Transverse colon (tissue), 3 donors: ENCODE results near the gene MCCC2.

ENCODE experiments used
- CTCF ChIP-seq, 5 experiments: fragments of 200-600 bp in 3 of 5; fragments of 450-650 bp in 2 of 5; sonication (generic) in 3 of 5; IDR thresholded peaks; 1 replicate in 2 of 5; 2 replicates in 3 of 5; pipeline ENCODE4 v1.5.1; 2016 to 2017; ENCODE audit warnings: antibody characterized with exemption in 5 of 5, inconsistent platforms in 3 of 5, mild to moderate bottlenecking in 2 of 5, moderate library complexity in 1 of 5
- EP300 ChIP-seq: sonication (generic); formaldehyde crosslinking; IDR thresholded peaks from one replicate; pipeline ENCODE4 v1.6.1; 2017; ENCODE audit warnings: antibody characterized with exemption, low read depth
- POLR2A ChIP-seq: fragments of 450-650 bp; IDR thresholded peaks from one replicate; pipeline ENCODE4 v1.6.1; 2016; ENCODE audit warnings: antibody characterized with exemption, mild to moderate bottlenecking, moderate library complexity

GRCh38 chr5:71700803-71701202 is 113.7 kb downstream of the MCCC2 start:
- TF ChIP-seq EP300 (no peak), POLR2A (no peak), CTCF (IDR thresholded peaks at IDR 0.05) (no peak)
